ENCODE data around the gene SEC24C.

SEC24C gene

GRCh38 chr10:73796766-73797165 lies 52.6 kb downstream of the SEC24C start:
- no peak for DNase-seq (ENCODE audit: low read depth)
- TF ChIP-seq CTCF (IDR thresholded peaks at IDR 0.05; ENCODE audit: insufficient read depth, low read depth, low read length, missing control alignments): no peak
- H3K4me3 ChIP-seq (ENCODE audit: low read depth, low read length): no peak overlapping the region

- DNase-seq (ENCODE audit: low read depth): no peak
- no peak for TF ChIP-seq CTCF (IDR thresholded peaks at IDR 0.05; ENCODE audit: insufficient read depth, low read depth, low read length, missing control alignments)
- no peak overlapping the region for H3K4me3 ChIP-seq (ENCODE audit: low read depth, low read length)
Measured at GRCh38 chr10:73797324-73798025, 53.3 kb downstream of the SEC24C start.

- no peak for TF ChIP-seq CTCF (IDR thresholded peaks at IDR 0.05; ENCODE audit: insufficient read depth, low read depth, low read length, missing control alignments)
- DNase-seq (ENCODE audit: low read depth): no peak
Measured at GRCh38 chr10:73798087-73798486, 53.9 kb downstream of the SEC24C start.

GRCh38 chr10:73798927-73799560 lies 54.9 kb downstream of the SEC24C start:
- no peak overlapping the region for H3K4me3 ChIP-seq (ENCODE audit: low read depth, low read length)
- TF ChIP-seq CTCF (IDR thresholded peaks at IDR 0.05; ENCODE audit: insufficient read depth, low read depth, low read length, missing control alignments): no peak
- no peak for DNase-seq (ENCODE audit: low read depth)

More at GRCh38 chr10:73798087-73798486, 53.9 kb downstream of the SEC24C start:
- no peak overlapping the region for H3K4me3 ChIP-seq (ENCODE audit: low read depth, low read length)

GRCh38 chr10:73799899-73800559 lies 55.9 kb downstream of the SEC24C start:
- no peak for DNase-seq (ENCODE audit: low read depth)
- TF ChIP-seq CTCF (IDR thresholded peaks at IDR 0.05; ENCODE audit: insufficient read depth, low read depth, low read length, missing control alignments): no peak
- no peak overlapping the region for H3K4me3 ChIP-seq (ENCODE audit: low read depth, low read length)

- H3K4me3 ChIP-seq (ENCODE audit: low read depth, low read length): no peak overlapping the region
- TF ChIP-seq CTCF (IDR thresholded peaks at IDR 0.05; ENCODE audit: insufficient read depth, low read depth, low read length, missing control alignments): no peak
- DNase-seq (ENCODE audit: low read depth): no peak
Measured at GRCh38 chr10:73800560-73801252, 56.5 kb downstream of the SEC24C start.

Measured in GM12865 (cell line).